ENCODE results near the gene SENP1.

The SENP1 gene

DNA sequence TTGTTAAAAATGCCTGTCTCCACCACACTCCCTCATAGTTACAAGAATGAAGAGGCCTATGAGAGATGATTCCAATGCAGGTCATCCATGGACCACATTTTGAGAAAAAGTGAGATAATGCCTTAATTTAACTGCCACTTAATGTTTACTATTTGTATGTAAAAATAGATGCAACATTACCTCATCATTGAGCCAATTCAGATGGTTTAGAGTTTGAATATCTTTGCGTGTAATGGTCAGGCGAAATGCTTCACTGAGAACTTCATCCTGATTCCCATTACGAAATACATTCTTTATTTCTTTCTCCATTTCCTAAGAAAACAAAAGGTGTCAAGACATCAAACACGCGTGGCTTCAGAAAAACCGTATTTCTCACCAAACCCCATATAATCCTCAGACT, 42.3 kb downstream of the SENP1 start:
- no peak for DNase-seq

DNA sequence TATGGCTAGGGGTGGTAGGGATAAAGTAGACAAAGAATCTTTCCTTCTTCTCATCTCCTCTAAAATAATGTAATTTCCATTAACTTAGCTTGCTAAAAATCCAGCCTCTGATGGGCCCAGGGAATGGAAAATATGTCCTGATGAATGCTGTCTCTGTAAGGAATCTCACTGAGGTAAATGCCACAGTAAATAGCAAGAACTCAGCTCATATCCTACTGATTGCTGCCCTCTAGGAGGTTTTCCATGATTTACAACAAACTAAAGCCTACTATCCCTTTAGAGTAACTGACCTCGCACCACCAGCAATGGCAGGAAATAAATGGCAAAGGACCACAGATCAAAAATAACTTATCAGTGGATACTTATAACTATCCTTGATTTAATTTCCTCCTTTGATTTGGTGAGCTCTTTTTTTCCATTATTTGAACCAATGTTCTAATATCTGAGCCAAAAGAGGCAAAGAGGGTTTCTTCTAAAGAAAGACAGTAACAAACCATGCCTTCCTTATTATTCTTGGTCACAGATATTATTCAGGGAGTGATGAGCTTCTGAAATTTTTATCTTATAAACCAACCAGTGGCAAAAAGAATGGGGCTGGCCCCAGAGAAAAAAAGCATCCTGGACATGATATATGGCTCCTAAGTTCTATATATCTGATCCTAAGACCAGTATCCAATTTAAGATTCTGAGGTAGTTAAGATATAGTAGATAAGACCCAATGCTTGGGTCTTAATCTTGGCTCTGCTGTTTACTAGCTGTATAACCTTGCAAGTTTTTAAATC, 43.8 kb downstream of the SENP1 start:
- DNase-seq: no peak

DNA sequence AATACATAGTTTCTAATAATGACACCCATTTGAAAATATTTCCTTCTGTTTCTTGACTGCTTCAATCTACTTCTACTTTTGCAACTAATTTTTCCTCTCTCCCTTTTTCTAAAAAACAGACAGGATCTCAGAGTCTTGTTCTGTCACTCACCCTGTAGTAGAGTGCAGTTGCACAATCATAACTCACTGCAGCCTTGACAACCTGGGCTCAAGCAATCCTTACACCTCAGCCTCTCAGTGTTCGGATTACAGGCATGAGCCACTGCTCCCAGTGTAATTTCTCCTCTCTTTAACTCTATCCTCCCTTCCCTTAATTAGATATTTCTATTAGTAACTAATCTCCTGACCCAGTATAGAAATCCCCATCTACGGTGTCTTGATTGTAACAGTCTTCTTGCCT, 45.4 kb downstream of the SENP1 start:
- no peak for DNase-seq

GRCh38 chr12:48058771-48059170, 47.1 kb downstream of the SENP1 start:
- DNase-seq: no peak

DNA sequence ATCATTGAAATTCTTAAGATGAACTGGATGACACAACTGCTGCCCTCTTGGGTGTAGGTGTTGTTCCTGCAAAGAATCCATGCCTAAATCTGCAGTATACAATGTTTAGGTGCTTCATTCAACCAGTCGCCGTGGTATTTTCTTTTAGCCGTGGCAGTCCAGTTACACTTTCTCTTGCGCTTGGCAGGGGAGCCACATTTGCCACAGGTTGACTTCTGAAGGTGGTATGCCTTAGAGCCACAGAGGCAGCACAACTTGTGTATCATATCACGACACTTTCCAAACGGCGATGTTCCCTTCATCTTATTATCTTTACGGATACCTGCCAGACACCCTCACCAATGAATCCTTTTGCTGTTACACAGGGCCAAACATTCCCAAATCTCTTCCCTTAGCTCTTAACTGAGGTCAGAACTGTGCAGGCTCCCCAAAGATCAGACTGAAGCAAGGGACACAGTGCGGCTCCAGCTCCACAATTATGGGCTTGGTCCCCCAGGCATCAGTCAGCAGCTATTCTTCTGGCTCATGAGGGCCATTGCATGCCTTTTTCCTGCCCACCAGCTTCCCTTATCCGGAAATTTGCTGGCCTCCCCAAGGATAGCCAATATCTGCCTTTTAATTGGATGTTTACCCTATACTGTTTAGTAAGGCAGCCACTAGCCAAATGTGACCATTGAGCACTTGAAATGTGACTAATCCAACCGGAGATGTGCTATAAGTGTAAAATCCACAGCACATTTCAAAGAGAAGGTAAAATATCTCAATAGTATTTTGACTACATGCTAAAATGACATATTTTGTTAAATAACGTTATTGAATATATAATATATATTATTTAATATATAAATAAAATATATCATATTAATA, 50.7 kb downstream of the SENP1 start:
- DNase-seq: peak in 1 of 5 experiments; percentile 27

DNA sequence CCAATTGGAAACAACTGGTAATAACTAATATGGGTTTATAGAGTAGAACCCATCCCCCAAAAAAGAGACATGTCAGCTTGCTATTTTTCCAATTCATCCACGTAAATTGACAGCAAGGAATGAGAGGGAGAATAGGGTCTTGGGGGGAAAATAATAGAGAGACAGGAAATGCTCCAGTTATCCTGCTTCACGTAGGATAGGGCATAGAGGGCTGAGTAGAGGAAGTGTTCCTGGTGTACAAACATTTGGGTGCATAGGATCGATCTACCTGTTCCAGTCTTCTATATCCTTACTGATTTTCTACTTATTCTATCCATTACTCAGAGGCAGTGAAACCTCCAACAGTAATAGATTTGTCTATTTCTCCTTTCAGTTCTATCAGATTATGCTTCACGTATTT, 52.0 kb downstream of the SENP1 start:
- no peak for DNase-seq

- no peak for DNase-seq
These were observed 52.8 kb downstream of the SENP1 start for GRCh38 chr12:48053122-48053521.

DNA sequence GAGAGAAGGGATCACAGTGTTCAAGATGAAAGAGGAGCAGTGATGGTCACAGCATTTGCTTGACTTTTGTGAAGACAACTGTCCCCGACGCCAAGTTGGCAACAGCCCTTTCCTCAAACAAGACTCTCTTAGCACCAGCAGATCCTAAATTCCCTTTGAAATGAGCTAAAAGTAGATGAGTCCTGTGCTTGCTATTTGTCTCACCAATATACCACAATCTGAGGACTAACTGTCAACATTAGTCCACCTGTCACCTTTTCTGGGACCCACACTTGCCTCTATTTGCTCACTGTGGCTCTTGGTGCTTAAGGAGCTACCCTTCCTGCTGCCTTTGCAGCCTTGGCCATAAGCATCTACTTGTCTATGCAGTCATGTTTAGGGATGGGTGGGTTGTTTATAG, 54.2 kb downstream of the SENP1 start:
- no peak for DNase-seq

DNA sequence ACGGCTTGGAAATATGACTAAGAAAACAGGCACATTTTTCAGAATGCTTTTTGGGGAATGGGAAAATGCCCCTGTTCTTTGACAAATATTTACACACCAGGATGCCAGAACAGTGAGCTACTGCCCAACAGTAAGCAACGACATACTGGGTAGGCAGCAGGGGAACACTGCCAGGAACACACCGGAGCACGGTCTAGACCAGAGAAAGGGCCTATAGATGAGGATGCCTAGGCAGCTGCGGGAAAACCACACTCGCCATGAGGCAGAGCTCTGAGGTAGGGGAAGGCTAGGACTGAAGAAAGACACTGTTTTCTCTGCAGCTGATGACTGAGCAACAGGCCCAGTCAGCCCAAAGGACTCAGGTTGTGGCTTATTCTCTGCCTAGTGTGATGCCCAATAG, 55.7 kb downstream of the SENP1 start:
- no peak for DNase-seq

GRCh38 chr12:48045965-48046518, 59.8 kb downstream of the SENP1 start:
- no peak for DNase-seq

DNA sequence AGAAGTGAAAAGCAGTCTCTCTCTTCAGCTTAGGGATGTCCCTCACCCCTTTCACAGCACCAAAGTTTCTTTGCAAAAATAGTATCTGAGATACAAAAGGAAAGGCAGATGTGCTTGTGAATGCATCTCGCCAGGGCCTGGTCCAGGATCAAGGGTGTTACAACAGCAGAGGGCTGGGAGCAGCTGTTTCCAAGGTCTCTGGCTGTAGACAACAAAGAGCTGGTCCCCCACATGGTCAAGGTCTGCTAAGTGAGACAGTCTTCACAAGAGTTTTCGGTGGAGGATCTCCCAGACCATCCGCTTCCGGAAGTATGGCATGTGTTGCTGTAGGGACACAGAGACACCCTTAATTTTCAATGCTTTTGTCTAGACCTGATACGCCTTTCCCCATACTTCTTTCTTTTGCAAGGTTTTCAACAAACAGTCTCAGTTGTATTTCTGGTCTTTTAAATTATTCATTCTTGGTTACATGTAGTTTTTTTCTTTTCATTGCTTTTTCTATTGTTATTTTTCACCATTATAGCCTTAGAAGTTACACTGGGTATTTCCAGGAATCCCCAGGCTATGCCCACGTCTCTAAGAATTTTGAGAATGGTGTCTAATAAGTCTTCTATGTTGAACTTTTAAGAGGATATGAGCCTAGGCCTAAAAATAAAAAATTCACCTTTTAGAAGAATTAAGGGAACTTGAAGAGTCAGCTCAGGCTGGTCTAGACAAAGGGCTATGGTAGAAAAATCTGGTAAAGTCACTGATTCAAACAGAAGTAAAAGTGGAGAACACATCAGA, 60.6 kb downstream of the SENP1 start:
- DNase-seq: no peak

- DNase-seq: no peak
These were observed 61.5 kb downstream of the SENP1 start for GRCh38 chr12:48044396-48044795.

GRCh38 chr12:48043771-48044170, 62.1 kb downstream of the SENP1 start:
- no peak for DNase-seq

DNA sequence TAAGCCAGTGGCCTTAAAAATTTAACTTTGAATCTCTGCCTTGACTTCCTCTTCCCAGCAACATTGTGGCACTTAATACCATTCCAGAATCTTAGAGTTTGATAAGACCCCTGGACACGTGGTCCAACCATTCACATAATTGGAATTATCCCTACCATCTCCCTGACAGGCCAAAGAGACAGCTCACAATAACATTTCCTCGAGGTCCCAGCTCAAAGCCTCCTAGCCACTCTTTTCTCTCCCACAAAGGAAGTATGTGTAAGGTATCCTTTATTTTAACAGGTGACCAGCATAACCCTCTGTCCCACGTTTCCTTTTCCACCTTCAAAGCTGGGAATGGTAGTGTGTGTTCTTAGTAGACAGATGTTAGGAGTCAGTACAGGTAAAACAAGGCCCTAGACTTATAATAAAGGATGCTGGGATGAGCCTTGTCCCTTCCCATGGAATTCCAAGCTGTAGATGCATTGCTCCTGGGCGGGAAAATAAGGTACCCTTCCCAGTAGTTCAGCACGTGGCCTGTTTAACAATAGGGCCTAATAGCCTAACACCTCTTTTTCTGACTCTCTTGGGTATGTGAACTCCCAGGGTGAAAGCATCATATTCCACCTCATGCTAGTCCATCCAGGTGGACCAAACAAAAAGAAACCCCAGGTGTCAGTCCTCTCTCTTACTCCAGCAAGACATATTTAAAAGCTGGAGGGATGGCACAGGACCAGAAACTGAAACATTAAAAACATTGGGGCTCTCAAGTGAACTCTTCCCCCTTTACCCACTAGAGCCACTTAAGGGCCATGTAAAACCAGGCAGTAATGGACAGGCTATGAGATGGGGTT, 64.1 kb downstream of the SENP1 start:
- DNase-seq: no peak

- no peak for DNase-seq
These were observed 65.5 kb downstream of the SENP1 start for GRCh38 chr12:48040354-48040753.

- no peak for DNase-seq
These were observed 66.7 kb downstream of the SENP1 start for GRCh38 chr12:48039151-48039550.

GRCh38 chr12:48038085-48038484, 67.8 kb downstream of the SENP1 start:
- no peak for DNase-seq

- DNase-seq: no peak
These were observed 68.5 kb downstream of the SENP1 start for GRCh38 chr12:48037267-48037915.

DNA sequence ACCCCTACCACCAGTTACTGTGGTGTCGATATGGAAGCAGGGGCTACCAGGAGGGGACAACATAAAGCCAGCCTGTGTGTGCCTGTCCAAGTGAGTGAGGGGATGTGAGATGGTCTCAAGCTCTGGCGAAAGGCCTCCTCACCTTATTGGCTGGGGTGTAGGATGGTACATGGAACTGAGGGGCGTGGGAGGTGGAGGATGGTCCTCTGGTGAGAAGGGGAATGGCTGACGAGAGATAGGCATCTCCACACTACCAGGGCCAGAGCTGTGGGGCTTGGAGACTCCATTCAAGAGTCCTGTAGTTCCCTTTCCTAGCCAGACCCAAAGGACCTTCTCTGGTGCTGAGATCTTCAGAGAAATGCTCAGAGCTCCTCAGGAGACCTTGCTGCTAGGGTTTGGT, 69.1 kb downstream of the SENP1 start:
- no peak for DNase-seq

- no peak for DNase-seq
These were observed 70.8 kb downstream of the SENP1 start for GRCh38 chr12:48034835-48035805.

Measured in T-helper 2 cell (primary cell).